ENCODE results near the gene NDST1. TPM values are rescaled to one million over a fixed set of nuclear protein-coding genes. Genes with fewer than 3 reads are reported as not detected.

NDST1 gene
- total RNA-seq, 8 experiments from 2014 or later = 12.8 to 46.0 (median 28.5) TPM

GRCh38 chr5:150492621-150493020, 15.3 kb upstream of the NDST1 start:
- WGBS, 10 experiments = 0 to 90% (median 55%) methylated on average over 1 to 3 of the region's 6 CpGs; no CpG with 5 or more reads in 4 of the 10 experiments
- H3K4me1 ChIP-seq (replicated peaks in 1 of 2) = peaks cover 7 to 22% of the 10 kb centered on the region in 2 donors
- in situ Hi-C loops (cut with MboI; ENCODE audit: low pct_unique_long_range_greater_than_20kb in 2 of 9, low sequenced_read_pairs in 9 of 9, unreplicated experiment in 9 of 9) = no loop called here
- H3K4me3 ChIP-seq = no peak overlapping the region
- no peak overlapping the region for H3K27ac ChIP-seq
- peak; percentile 7 to 68 (median 26) for ATAC-seq (replicated peaks in 6 of 8)

DNA sequence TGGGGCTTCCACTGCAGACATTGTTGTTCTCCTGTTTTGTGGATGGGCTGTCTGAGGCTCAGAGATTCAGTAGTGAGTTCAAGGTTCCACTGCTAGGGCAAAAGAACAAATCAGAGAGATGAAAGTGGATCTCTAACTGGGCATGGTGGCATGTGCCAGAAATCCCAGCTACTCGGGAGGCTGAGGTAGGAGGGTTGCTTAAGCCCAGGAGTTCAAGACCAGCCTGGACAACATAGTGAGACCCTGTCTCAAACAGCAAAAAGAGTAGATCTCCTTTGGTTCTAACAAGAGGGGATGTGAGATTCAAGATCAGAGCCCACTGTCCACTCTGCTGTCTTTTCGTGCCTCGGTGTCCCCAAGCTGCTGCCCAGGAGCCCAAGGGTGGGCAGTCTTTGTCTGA, 11.8 kb upstream of the NDST1 start:
- H3K4me1 ChIP-seq (replicated peaks in 1 of 2) = peaks cover 15 to 22% of the 10 kb centered on the region in 2 donors
- ATAC-seq (replicated peaks in 6 of 8) = no peak

DNA sequence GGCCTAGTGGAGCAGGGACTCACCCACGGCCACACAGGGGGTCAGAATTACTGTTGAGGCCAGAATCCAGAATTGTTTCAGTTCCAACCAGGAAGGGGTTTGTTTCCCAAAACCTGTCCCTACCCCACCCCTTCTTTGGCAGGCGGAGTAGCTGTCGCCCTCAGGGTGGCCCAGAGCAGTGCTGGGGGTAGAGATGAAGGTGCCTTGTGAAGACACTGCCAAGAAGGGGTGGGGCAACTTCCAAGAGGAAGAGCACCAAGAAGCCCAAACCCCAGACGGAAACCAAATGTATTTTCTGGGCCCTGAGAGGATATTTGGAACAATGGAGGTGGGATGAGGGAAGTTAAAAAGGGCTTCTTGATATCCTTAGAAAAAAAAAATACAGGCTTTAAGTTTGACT, 11.4 kb upstream of the NDST1 start:
- ATAC-seq (replicated peaks in 6 of 8) = no peak
- peaks cover 15 to 22% of the 10 kb centered on the region in 2 donors for H3K4me1 ChIP-seq (replicated peaks in 1 of 2)
- in situ Hi-C loops (cut with MboI; ENCODE audit: low pct_unique_long_range_greater_than_20kb in 2 of 9, low sequenced_read_pairs in 9 of 9, unreplicated experiment in 9 of 9) = no loop called here
- H3K4me3 ChIP-seq = no peak overlapping the region
- WGBS, 10 experiments = 20 to 100% (median 80%) methylated on average over 1 to 4 of the region's 4 CpGs; no CpG with 5 or more reads in 5 of the 10 experiments
- H3K27ac ChIP-seq = no peak overlapping the region

More for the DNA sequence above, 11.8 kb upstream of the NDST1 start:
- in situ Hi-C loops (cut with MboI; ENCODE audit: low pct_unique_long_range_greater_than_20kb in 2 of 9, low sequenced_read_pairs in 9 of 9, unreplicated experiment in 9 of 9) = no loop called here
- WGBS, 10 experiments = 80 to 100% (median 100%) methylated on average over 1 of the region's 3 CpGs; no CpG with 5 or more reads in 6 of the 10 experiments
- H3K27ac ChIP-seq = no peak overlapping the region
- H3K4me3 ChIP-seq = no peak overlapping the region

DNA sequence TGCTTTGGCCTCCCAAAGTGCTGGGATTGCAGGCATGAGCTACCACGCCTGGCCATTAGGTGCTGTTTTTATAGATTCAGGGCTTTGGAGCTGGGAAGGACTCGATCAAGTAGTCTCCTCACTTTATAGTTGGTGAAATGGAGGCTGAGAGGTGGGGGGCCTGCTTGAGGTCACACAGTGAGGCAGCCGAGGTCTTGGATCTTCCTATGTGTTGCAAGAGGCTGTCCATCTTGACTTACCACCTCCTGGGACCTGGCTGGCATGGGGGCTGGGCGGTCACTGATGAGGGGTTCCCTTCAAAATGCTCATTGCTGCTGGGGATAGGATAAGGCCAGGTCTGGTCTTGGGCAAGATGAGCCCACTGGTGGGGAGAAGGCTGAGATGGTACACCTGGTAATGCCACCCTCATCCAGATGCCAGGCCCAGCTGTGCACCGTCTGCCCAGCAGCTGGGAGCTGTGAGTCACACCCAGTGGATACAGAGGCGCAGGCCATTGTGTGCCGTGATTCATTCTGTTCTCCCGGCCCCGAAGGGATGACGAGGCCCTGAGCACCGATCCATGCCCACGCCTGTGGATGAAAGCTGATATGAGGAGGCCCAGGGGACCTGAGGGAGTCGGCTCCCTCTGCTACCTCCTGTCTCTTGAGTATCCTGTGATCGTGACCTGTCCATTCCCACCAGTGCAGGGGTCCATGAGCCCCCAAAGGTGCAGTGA, 10.5 kb upstream of the NDST1 start:
- Histone ChIP-seq H3K4me1 (replicated peaks in 1 of 2) (peaks cover 15 to 20% of the 10 kb centered on the region in 2 donors), H3K27ac (no peak overlapping the region), H3K4me3 (peak overlapping the region in 1 of 5 donors; percentile 12)
- peak; percentile 79 to 98 (median 96) for ATAC-seq (replicated peaks in 6 of 8)
- in situ Hi-C loops (cut with MboI; ENCODE audit: low pct_unique_long_range_greater_than_20kb in 2 of 9, low sequenced_read_pairs in 9 of 9, unreplicated experiment in 9 of 9) = no loop called here
- WGBS, 10 experiments = 33 to 80% (median 69%) methylated on average over 1 to 13 of the region's 14 CpGs; no CpG with 5 or more reads in 6 of the 10 experiments

DNA sequence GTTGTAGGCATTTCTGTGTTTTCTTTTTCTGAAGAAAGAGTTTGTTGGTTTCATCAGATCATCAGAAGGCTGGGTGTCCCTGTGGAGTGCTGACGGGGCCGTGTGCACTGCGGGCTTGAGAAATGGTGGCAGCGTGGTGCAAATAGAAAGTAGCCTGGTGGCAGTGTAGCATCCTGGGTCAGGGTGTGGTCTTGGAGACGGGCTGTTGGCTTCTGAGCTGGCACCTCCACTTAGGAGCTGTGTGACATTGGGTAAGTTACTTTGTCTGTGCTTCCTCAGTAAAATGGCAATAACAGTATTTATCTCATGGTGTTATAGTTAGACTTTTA, 10.0 kb upstream of the NDST1 start:
- H3K27ac ChIP-seq = no peak overlapping the region
- peak overlapping the region in 1 of 5 donors; percentile 12 for H3K4me3 ChIP-seq
- ATAC-seq (replicated peaks in 6 of 8) = peak in 6 of 8 experiments; percentile 35 to 51 (median 45)
- in situ Hi-C loops (cut with MboI; ENCODE audit: low pct_unique_long_range_greater_than_20kb in 2 of 9, low sequenced_read_pairs in 9 of 9, unreplicated experiment in 9 of 9) = no loop called here
- H3K4me1 ChIP-seq (replicated peaks in 1 of 2) = peaks cover 15 to 17% of the 10 kb centered on the region in 2 donors
- 25 to 100% (median 37%) methylated on average over 1 to 2 of the region's 5 CpGs; no CpG with 5 or more reads in 6 of the 10 experiments for WGBS, 10 experiments

- H3K27ac ChIP-seq = peak overlapping the region in 1 of 2 donors; percentile 18
- in situ Hi-C loops (cut with MboI; ENCODE audit: low pct_unique_long_range_greater_than_20kb in 2 of 9, low sequenced_read_pairs in 9 of 9, unreplicated experiment in 9 of 9) = no loop called here
- peak overlapping the region in 1 of 5 donors; percentile 11 for H3K4me3 ChIP-seq
- WGBS, 10 experiments = 0 to 100% (median 94%) methylated on average over 1 to 2 of the region's 6 CpGs; no CpG with 5 or more reads in 7 of the 10 experiments
- ATAC-seq (replicated peaks in 6 of 8) = peak in 5 of 8 experiments; percentile 17 to 38 (median 20)
- H3K4me1 ChIP-seq (replicated peaks in 1 of 2) = peaks cover 15 to 17% of the 10 kb centered on the region in 2 donors
Observed at GRCh38 chr5:150498501-150498900, 9.4 kb upstream of the NDST1 start.

GRCh38 chr5:150498971-150499370, 9.0 kb upstream of the NDST1 start:
- no peak for ATAC-seq (replicated peaks in 6 of 8)
- Histone ChIP-seq H3K4me1 (replicated peaks in 1 of 2) (peaks cover 15 to 17% of the 10 kb centered on the region in 2 donors), H3K27ac (no peak overlapping the region), H3K4me3 (no peak overlapping the region)
- in situ Hi-C loops (cut with MboI; ENCODE audit: low pct_unique_long_range_greater_than_20kb in 2 of 9, low sequenced_read_pairs in 9 of 9, unreplicated experiment in 9 of 9) = no loop called here

DNA sequence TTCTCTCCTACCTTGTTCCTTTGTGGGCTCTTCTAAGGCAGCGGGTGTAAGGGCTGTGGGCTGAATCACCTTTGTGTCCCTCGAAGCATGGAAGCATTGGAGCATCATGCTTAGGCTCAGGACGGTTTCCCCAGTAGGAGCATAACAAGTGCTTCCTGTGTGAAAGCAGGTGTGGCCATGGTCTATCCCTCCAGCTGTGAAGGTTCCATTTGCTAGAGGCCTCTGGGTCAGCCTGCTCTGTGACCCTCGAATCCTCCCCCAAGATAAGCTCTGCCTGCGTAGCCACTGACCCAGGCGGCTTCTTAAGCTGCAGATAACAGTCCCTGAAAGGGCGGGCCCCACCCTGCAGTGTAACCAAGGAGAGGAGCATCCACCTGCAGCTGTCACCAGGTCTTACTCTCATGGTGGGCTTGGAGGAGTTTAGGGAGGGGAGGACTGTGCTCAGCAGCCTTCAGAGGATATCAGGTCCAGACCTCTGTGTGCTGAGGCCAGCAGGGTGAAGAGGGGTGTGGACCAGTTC, 8.4 kb upstream of the NDST1 start:
- Histone ChIP-seq H3K4me3 (no peak overlapping the region), H3K27ac (no peak overlapping the region), H3K4me1 (replicated peaks in 1 of 2) (peaks cover 15 to 17% of the 10 kb centered on the region in 2 donors)
- ATAC-seq (replicated peaks in 6 of 8) = no peak
- in situ Hi-C loops (cut with MboI; ENCODE audit: low pct_unique_long_range_greater_than_20kb in 2 of 9, low sequenced_read_pairs in 9 of 9, unreplicated experiment in 9 of 9) = no loop called here
- 82 to 100% (median 90%) methylated on average over 1 to 7 of the region's 7 CpGs; no CpG with 5 or more reads in 3 of the 10 experiments for WGBS, 10 experiments

- no peak overlapping the region for H3K27ac ChIP-seq
- WGBS, 10 experiments = 83 to 100% (median 100%) methylated on average over 1 to 2 of the region's 3 CpGs; no CpG with 5 or more reads in 6 of the 10 experiments
- in situ Hi-C loops (cut with MboI; ENCODE audit: low pct_unique_long_range_greater_than_20kb in 2 of 9, low sequenced_read_pairs in 9 of 9, unreplicated experiment in 9 of 9) = no loop called here
Observed at GRCh38 chr5:150500328-150500841, 7.5 kb upstream of the NDST1 start.

DNA sequence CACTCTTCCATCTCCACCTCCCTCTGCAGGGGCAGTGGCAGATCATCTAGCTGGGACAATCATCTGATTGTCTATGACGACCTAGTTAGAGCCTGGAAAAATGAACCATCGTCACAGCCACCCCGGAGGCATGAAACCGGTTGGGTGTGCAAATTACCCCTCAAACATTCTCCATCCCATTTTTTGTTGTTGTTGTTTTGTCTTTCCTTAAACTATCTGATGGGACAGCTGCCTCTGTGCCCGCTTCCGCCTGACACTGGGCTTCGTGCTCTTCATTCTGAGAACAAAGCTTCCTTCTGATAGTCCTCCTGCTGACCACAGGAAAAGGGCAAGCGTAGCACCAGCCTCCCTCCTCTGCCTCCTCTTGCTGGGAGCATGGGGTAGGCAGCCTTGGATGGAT, 7.0 kb upstream of the NDST1 start:
- H3K4me1 ChIP-seq (replicated peaks in 1 of 2) = peaks cover 15 to 17% of the 10 kb centered on the region in 2 donors
- in situ Hi-C loops (cut with MboI; ENCODE audit: low pct_unique_long_range_greater_than_20kb in 2 of 9, low sequenced_read_pairs in 9 of 9, unreplicated experiment in 9 of 9) = no loop called here
- ATAC-seq (replicated peaks in 6 of 8) = no peak
- no peak overlapping the region for H3K27ac ChIP-seq
- WGBS, 10 experiments = 80 to 100% (median 97%) methylated on average over 1 to 7 of the region's 8 CpGs; no CpG with 5 or more reads in 2 of the 10 experiments
- H3K4me3 ChIP-seq = no peak overlapping the region

More at GRCh38 chr5:150500328-150500841, 7.5 kb upstream of the NDST1 start:
- Histone ChIP-seq H3K4me3 (no peak overlapping the region), H3K4me1 (replicated peaks in 1 of 2) (peaks cover 15 to 17% of the 10 kb centered on the region in 2 donors)
- no peak for ATAC-seq (replicated peaks in 6 of 8)

DNA sequence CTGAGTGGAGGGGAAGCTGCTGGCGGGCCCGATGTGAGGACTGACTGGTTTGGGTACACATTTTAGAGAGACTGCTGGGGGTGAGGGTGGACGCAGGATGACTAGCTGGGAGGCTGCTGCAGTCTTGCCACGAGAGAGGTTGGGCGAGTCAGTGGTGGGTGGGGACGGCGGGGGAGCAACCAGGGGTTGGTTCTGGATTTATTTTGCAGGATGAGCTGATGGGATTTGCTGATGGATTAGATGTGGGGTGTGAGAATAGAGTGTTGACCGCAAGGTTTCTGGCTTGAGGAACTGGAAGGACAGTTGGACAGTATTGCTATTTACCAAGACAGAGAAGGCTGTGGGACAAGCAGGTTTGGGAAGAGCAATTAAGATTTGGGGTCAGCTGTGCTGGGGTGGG, 5.8 kb upstream of the NDST1 start:
- H3K4me1 ChIP-seq (replicated peaks in 1 of 2) = peaks cover 15 to 17% of the 10 kb centered on the region in 2 donors
- H3K27ac ChIP-seq = no peak overlapping the region

GRCh38 chr5:150502847-150503246, 5.1 kb upstream of the NDST1 start:
- no peak overlapping the region for H3K4me3 ChIP-seq
- peaks cover 8 to 12% of the 10 kb centered on the region in 2 donors for H3K4me1 ChIP-seq (replicated peaks in 1 of 2)
- WGBS, 10 experiments = 80 to 100% (median 82%) methylated on average over 1 to 2 of the region's 3 CpGs; no CpG with 5 or more reads in 4 of the 10 experiments
- no peak overlapping the region for H3K27ac ChIP-seq
- in situ Hi-C loops (cut with MboI; ENCODE audit: low pct_unique_long_range_greater_than_20kb in 2 of 9, low sequenced_read_pairs in 9 of 9, unreplicated experiment in 9 of 9) = no loop called here
- ATAC-seq (replicated peaks in 6 of 8) = no peak

More for the DNA sequence above, 5.8 kb upstream of the NDST1 start:
- ATAC-seq (replicated peaks in 6 of 8) = peak in 1 of 8 experiments; percentile 13
- in situ Hi-C loops (cut with MboI; ENCODE audit: low pct_unique_long_range_greater_than_20kb in 2 of 9, low sequenced_read_pairs in 9 of 9, unreplicated experiment in 9 of 9) = no loop called here
- H3K4me3 ChIP-seq = no peak overlapping the region
- WGBS, 10 experiments = 57 to 100% (median 85%) methylated on average over 1 to 3 of the region's 8 CpGs; no CpG with 5 or more reads in 6 of the 10 experiments

DNA sequence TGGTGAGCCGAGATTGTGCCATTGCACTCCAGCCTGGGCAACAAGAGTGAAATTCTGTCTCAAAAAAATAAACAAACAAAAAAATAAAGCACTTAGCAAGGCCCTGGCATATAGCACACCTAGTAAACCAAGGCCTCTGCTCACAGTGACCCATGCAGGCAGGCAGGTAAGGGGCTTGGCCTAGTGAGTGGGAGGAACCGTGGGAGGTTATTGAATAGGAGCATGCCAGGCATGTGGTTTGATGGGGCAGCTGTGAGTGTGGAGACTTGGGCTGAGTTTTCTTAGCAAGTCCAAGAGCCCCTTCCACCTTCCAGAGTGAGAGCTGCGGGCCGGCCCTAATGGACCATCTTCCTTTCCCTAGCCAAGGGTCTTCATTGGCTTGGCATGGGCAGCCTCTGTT, 4.5 kb upstream of the NDST1 start:
- WGBS, 10 experiments = 80 to 100% (median 98%) methylated on average over 1 to 4 of the region's 4 CpGs; no CpG with 5 or more reads in 6 of the 10 experiments
- no peak for ATAC-seq (replicated peaks in 6 of 8)
- Histone ChIP-seq H3K4me3 (no peak overlapping the region), H3K4me1 (replicated peaks in 1 of 2) (peaks cover 2 to 6% of the 10 kb centered on the region in 2 donors), H3K27ac (no peak overlapping the region)
- in situ Hi-C loops (cut with MboI; ENCODE audit: low pct_unique_long_range_greater_than_20kb in 2 of 9, low sequenced_read_pairs in 9 of 9, unreplicated experiment in 9 of 9) = no loop called here

Measured in motor neuron (in vitro differentiated cells).